Vagina (tissue), 2 donors: Measurements from ENCODE around the gene ATMIN.

Source experiments
- POLR2A ChIP-seq, 2 donors: fragments of 450-650 bp; IDR thresholded peaks; one replicate each; pipeline ENCODE4 v1.6.1; 2017; ENCODE audit warnings: antibody characterized with exemption in 2 of 2, mild to moderate bottlenecking in 2 of 2, moderate library complexity in 2 of 2
- TF ChIP-seq, protein P1 (sequence below), 3 experiments: fragments of 450-650 bp in 2 of 3; fragments of 200-600 bp in 1 of 3; sonication (generic) in 1 of 3; IDR thresholded peaks; one replicate each; pipeline ENCODE4 v1.5.1; 2017 to 2019; ENCODE audit warnings: antibody characterized with exemption in 3 of 3, mild to moderate bottlenecking in 2 of 3, moderate library complexity in 2 of 3

- TF ChIP-seq, protein P1, sequence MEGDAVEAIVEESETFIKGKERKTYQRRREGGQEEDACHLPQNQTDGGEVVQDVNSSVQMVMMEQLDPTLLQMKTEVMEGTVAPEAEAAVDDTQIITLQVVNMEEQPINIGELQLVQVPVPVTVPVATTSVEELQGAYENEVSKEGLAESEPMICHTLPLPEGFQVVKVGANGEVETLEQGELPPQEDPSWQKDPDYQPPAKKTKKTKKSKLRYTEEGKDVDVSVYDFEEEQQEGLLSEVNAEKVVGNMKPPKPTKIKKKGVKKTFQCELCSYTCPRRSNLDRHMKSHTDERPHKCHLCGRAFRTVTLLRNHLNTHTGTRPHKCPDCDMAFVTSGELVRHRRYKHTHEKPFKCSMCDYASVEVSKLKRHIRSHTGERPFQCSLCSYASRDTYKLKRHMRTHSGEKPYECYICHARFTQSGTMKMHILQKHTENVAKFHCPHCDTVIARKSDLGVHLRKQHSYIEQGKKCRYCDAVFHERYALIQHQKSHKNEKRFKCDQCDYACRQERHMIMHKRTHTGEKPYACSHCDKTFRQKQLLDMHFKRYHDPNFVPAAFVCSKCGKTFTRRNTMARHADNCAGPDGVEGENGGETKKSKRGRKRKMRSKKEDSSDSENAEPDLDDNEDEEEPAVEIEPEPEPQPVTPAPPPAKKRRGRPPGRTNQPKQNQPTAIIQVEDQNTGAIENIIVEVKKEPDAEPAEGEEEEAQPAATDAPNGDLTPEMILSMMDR (IDR thresholded peaks at IDR 0.05) = no peak
- TF ChIP-seq POLR2A (IDR thresholded peaks at IDR 0.05) = no peak
Observed at GRCh38 chr16:81070979-81071378, 35.3 kb downstream of the ATMIN start.
